ENCODE results near the gene DAPK2. TPM values are rescaled to one million over a fixed set of nuclear protein-coding genes. Genes with fewer than 3 reads are reported as not detected.

DAPK2 gene
- total and polyA plus RNA-seq, 9 donors: 0.77 to 6.2 (median 2.0) TPM

GRCh38 chr15:63888823-63889222, 157.5 kb downstream of the DAPK2 start:
- no peak overlapping the region for H3K27ac ChIP-seq
- WGBS, 3 donors: 61 to 68% (median 66%) methylated on average over 3 of the region's 3 CpGs
- no peaks in the 10 kb centered on the region for H3K36me3 ChIP-seq
- intact Hi-C loops (cut with DNase I): no loop called here
- no peak for DNase-seq
- no peaks in the 10 kb centered on the region for H3K27me3 ChIP-seq
- no peaks in the 10 kb centered on the region for H3K4me1 ChIP-seq (ENCODE audit: insufficient read depth)
- TF ChIP-seq POLR2A (IDR thresholded peaks at IDR 0.05) (no peak), EP300 (IDR thresholded peaks at IDR 0.05) (no peak), CTCF (IDR thresholded peaks at IDR 0.05) (no peak)
- no peaks in the 10 kb centered on the region for H3K9me3 ChIP-seq
- no peak overlapping the region for H3K4me3 ChIP-seq

- TF ChIP-seq EP300 (IDR thresholded peaks at IDR 0.05): no peak
- TF ChIP-seq POLR2A (IDR thresholded peaks at IDR 0.05): no peak
- no peak for TF ChIP-seq CTCF (IDR thresholded peaks at IDR 0.05)
- Histone ChIP-seq H3K27me3 (no peaks in the 10 kb centered on the region), H3K4me1 (ENCODE audit: insufficient read depth) (no peaks in the 10 kb centered on the region), H3K27ac (no peak overlapping the region), H3K4me3 (no peak overlapping the region), H3K9me3 (no peaks in the 10 kb centered on the region), H3K36me3 (no peaks in the 10 kb centered on the region)
- intact Hi-C loops (cut with DNase I): no loop called here
- no peak for DNase-seq
- WGBS, 3 donors: 36 to 53% (median 39%) methylated on average over 1 of the region's 1 CpG
Measured at GRCh38 chr15:63888146-63888545, 158.1 kb downstream of the DAPK2 start.

- no peaks in the 10 kb centered on the region for H3K27me3 ChIP-seq
- no peak for DNase-seq
- H3K36me3 ChIP-seq: no peaks in the 10 kb centered on the region
- TF ChIP-seq EP300 (IDR thresholded peaks at IDR 0.05): no peak
- no peak for TF ChIP-seq CTCF (IDR thresholded peaks at IDR 0.05)
- no peak for TF ChIP-seq POLR2A (IDR thresholded peaks at IDR 0.05)
- no peaks in the 10 kb centered on the region for H3K4me1 ChIP-seq (ENCODE audit: insufficient read depth)
- H3K27ac ChIP-seq: no peak overlapping the region
- intact Hi-C loops (cut with DNase I): no loop called here
- no peaks in the 10 kb centered on the region for H3K9me3 ChIP-seq
- no peak overlapping the region for H3K4me3 ChIP-seq
- 63 to 73% (median 71%) methylated on average over 5 to 6 of the region's 6 CpGs for WGBS, 3 donors
Measured at GRCh38 chr15:63887630-63888029, 158.7 kb downstream of the DAPK2 start.

- intact Hi-C loops (cut with DNase I): no loop called here
- no peaks in the 10 kb centered on the region for H3K9me3 ChIP-seq
- no peaks in the 10 kb centered on the region for H3K36me3 ChIP-seq
- no peak for DNase-seq
- WGBS, 3 donors: 89 to 97% (median 91%) methylated on average over 7 of the region's 7 CpGs
- no peaks in the 10 kb centered on the region for H3K27me3 ChIP-seq
- TF ChIP-seq POLR2A (IDR thresholded peaks at IDR 0.05): no peak
- no peak for TF ChIP-seq EP300 (IDR thresholded peaks at IDR 0.05)
- no peak for TF ChIP-seq CTCF (IDR thresholded peaks at IDR 0.05)
- no peak overlapping the region for H3K27ac ChIP-seq
- H3K4me1 ChIP-seq (ENCODE audit: insufficient read depth): peaks cover 5% of the 10 kb centered on the region
- H3K4me3 ChIP-seq: no peak overlapping the region
Measured at GRCh38 chr15:63884953-63885352, 161.3 kb downstream of the DAPK2 start.

- no peaks in the 10 kb centered on the region for H3K36me3 ChIP-seq
- DNase-seq: no peak
- no peaks in the 10 kb centered on the region for H3K27me3 ChIP-seq
- intact Hi-C loops (cut with DNase I): no loop called here
- TF ChIP-seq CTCF (IDR thresholded peaks at IDR 0.05): no peak
- no peak for TF ChIP-seq POLR2A (IDR thresholded peaks at IDR 0.05)
- TF ChIP-seq EP300 (IDR thresholded peaks at IDR 0.05): no peak
- 50 to 66% (median 57%) methylated on average over 6 of the region's 6 CpGs for WGBS, 3 donors
- no peak overlapping the region for H3K4me3 ChIP-seq
- peaks cover 5% of the 10 kb centered on the region for H3K4me1 ChIP-seq (ENCODE audit: insufficient read depth)
- no peak overlapping the region for H3K27ac ChIP-seq
- no peaks in the 10 kb centered on the region for H3K9me3 ChIP-seq
Measured at GRCh38 chr15:63881431-63881830, 164.9 kb downstream of the DAPK2 start.
